Activated naive CD8-positive, alpha-beta T cell treated with anti-CD3 and anti-CD28 coated beads, Interleukin-2, amount 10 ng/mL, durations not matched to agents 7 days and 5 days (primary cell): ENCODE measurements around the gene LILRA5. TPM values are rescaled to one million over a fixed set of nuclear protein-coding genes. Genes with fewer than 3 reads are reported as not detected.
"Not testable (repeated sequence)": the region's sequence is repeated elsewhere in the genome, so short reads cannot be mapped to it uniquely, and the experiment has no call there.

ENCODE experiments used
- ATAC-seq: fragments of 150-1000 bp; cut with Tn5 transposase; one replicate; pipeline ENCODE4 v1.10.0; 2021; ENCODE audit warnings: low read depth, moderate library complexity
- POLR2A ChIA-PET: fragments of 350-600 bp; sonication (Branson Sonifier 250); formaldehyde crosslinking; loops from one replicate; lab custom pipeline; 2021; ENCODE audit warnings: antibody characterized with exemption; lab: Charles Lee
- DNase-seq: peaks from one replicate; pipeline ENCODE4 v3.0.0; 2021
- H3K27ac Mint-ChIP-seq: one replicate; pipeline ENCODE4 v1.8.0; 2022; ENCODE audit warnings: mild to moderate bottlenecking, mixed read lengths
- H3K27me3 Mint-ChIP-seq: one replicate; pipeline ENCODE4 v1.8.0; 2022; ENCODE audit warnings: mild to moderate bottlenecking, moderate library complexity, mixed read lengths
- H3K36me3 Mint-ChIP-seq: one replicate; pipeline ENCODE4 v1.8.0; 2021; ENCODE audit warnings: mild to moderate bottlenecking, mixed read lengths
- H3K4me1 Mint-ChIP-seq: one replicate; pipeline ENCODE4 v1.8.0; 2021; ENCODE audit warnings: mixed read lengths
- H3K4me3 Mint-ChIP-seq: one replicate; pipeline ENCODE4 v1.8.0; 2022; ENCODE audit warnings: mild to moderate bottlenecking, moderate library complexity, mixed read lengths
- H3K9me3 Mint-ChIP-seq: one replicate; pipeline ENCODE4 v1.8.0; 2021; ENCODE audit warnings: mixed read lengths
- total RNA-seq, 2 experiments: library from RNA; stranded (reverse); gene quantifications; one replicate each; pipeline ENCODE4 v1.2.3, GENCODE V29; 2021

Gene LILRA5
- total RNA-seq, 2 experiments from 2014 or later: not detected

DNA sequence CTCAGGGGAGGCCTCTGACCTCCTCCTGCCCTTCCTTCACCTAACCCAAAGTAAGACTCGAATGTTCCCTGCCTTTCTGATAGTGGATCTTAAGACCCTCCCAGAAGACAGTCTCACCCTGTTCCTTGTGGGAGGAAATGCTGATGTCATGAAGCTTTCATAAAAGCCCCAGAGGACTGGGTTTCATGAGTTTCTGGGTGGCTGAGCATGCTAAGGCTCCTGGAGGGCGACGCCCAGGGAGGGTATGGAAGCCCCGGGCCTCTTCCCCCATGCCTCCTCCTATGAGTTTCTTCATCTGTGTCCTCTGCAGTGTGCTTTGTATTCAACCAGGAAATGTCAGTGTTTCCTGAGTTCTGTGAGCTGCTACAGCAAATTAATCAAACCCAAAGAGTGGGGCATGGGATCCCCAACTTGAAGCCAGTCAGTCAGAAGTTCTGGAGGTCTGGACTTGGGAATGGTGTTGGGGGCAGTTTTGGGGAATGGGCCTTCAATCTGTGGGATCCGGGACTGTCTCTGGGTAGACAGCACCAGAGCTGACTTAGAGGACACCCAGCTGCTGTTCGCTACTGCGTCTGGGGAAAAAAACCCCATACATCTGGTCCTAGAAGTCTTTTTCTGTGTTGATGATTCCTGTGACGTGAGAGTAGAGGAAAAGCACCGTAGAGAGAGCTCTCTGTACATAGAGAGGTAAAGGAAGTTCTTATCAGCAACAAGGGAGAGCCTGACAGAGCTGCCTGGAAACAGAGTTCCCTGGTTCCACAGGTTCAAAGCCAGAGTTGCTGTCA is 30.1 kb downstream of the LILRA5 start:
- peaks cover 11% of the 10 kb centered on the region for H3K4me1 Mint-ChIP-seq
- H3K27ac Mint-ChIP-seq: no peak overlapping the region
- ATAC-seq (no peak), DNase-seq (no peak)
- no peak overlapping the region for H3K4me3 Mint-ChIP-seq
- H3K9me3 Mint-ChIP-seq: no peaks in the 10 kb centered on the region
- POLR2A ChIA-PET: no interaction called here
- no peaks in the 10 kb centered on the region for H3K36me3 Mint-ChIP-seq
- peaks cover 43% of the 10 kb centered on the region for H3K27me3 Mint-ChIP-seq

DNA sequence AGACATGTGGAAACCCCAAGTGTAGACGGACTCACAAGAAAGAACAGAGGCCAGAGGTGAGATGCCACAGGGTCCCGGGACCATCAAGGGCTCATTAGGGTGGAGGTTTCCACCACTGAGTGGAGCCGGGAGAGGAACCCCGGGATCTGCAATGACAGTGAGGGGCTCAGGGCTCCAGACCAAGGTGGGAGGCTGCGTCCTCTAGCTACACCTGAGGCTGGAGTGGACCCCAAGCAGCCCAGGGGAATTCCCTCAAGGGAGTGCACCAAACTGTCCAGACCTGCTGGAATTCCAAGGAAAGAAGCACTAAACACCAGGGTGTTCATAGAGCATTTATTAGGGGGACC is 31.3 kb downstream of the LILRA5 start:
- H3K27me3 Mint-ChIP-seq: peaks cover 35% of the 10 kb centered on the region
- DNase-seq, H3K36me3 Mint-ChIP-seq, ATAC-seq, H3K4me3 Mint-ChIP-seq, H3K27ac Mint-ChIP-seq, POLR2A ChIA-PET, H3K9me3 Mint-ChIP-seq: not testable (repeated sequence)
- peaks cover 11% of the 10 kb centered on the region for H3K4me1 Mint-ChIP-seq

DNA sequence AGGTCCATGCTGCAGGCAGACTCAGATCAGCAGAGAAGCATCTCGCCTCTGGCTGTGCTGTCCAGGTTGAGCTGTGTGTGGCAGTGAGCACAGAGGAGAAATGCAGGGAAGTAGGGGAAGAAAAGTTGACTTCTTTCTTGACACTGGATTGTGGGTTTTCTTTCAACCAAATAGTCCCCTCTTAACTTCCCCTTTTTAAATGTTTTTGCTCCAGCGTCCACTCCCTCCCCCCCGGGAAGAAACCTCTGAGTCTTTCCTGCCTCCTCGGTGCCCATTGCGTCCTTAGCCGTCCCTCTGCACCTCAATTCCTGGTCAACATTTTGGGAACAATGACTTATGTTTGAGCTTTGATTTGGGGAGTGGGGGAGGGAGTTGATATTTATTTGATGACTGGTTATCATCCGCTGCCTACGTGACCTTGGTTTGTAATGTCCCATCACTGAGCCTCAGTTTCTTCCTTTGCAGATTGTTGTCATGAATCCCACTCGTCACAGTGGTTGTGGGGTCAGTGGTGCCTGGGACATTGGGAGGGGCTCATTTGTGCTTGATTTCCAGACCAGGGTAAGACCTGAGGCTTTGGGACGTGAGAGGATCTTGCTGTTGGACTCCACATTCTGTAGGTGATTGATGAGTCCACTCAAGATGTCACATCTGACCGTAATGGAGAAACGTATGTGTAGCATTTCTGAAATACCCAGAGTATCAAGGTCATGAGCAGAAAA is 31.8 kb downstream of the LILRA5 start, which contains the start of gene LILRB2:
TSS of gene LILRB2 (minus strand) at position 104 of the 722 bp plus-strand sequence. CDS start 614 bp downstream, outside the sequence.
- Mint-ChIP-seq H3K36me3 (no peaks in the 10 kb centered on the region), H3K27me3 (peaks cover 34% of the 10 kb centered on the region), H3K4me3 (no peak within 1 kb of the TSS), H3K9me3 (no peaks in the 10 kb centered on the region), H3K4me1 (peaks cover 11% of the 10 kb centered on the region), H3K27ac (no peak within 1 kb of the TSS)
- POLR2A ChIA-PET: no interaction called here
- ATAC-seq: no peak
- no peak for DNase-seq

DNA sequence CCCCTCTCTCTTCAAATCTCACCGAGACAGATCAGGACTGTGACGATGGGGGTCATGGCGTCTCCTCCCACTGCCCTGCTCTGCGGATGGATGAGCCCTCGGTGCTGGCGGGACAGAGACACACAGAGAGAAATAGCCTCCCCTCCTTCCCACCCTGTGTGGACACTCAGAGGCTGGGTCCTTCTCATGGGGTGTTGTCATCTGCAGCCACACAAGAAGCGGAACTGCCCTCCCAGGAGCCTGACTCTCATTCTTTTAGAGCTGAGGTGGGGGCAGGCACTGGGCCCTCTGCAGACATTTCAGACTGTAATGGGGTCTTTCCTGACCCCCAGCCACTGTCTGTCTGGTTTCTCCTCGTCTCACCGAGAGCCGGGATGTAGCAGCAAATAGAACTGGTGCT is 32.5 kb downstream of the LILRA5 start:
- H3K9me3 Mint-ChIP-seq, H3K4me3 Mint-ChIP-seq, H3K36me3 Mint-ChIP-seq, POLR2A ChIA-PET, ATAC-seq, DNase-seq, H3K27ac Mint-ChIP-seq: not testable (repeated sequence)
- H3K4me1 Mint-ChIP-seq: peaks cover 11% of the 10 kb centered on the region
- H3K27me3 Mint-ChIP-seq: peaks cover 34% of the 10 kb centered on the region

DNA sequence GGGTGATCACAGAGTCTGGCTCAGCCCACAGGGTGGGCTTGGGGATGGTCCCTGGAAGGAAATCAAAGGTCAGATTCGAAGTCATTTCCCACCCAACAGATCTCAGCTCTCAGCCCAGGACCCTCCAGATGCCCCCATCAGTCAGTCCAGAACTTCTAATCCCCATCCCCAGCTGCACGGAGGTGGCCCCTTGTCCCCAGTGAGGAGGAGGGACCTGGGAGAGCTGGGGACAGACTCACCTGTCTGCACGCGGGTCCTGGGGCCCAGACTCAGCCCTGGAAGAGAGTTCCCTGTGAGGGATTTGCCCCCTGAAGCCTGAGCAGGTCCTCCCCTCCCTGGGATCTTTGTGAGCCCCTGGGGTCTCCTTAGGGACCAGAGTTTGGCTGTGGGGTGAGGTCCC is 32.9 kb downstream of the LILRA5 start:
- not testable (repeated sequence) for ATAC-seq

DNA sequence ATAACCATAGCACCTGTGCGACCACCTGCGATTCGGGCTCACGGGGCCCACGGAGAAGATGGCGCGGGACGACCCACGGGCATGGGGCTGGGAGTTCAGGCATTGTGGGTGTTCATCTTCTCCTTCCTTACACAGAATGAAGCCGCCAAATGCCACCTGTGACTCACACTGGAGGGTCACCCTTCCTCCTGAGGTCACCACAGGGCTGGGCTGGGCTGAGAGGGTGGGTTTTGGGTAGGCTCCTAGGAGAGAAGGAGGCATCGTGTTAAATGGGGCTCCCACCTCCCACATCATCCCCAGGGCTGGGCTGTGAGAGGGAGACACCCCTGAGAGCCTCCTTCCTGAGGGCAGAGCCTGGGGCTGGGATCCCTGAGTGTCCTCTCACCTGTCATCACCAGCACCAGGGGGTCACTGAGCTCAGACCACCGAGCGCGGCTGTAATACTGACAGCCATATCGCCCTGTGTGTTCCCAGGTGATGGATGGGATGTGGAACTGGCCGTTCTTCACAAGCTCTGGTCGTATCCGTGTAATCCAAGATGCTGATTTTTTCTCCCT is 33.5 kb downstream of the LILRA5 start:
- H3K9me3 Mint-ChIP-seq: no peaks in the 10 kb centered on the region
- H3K4me1 Mint-ChIP-seq: peaks cover 7% of the 10 kb centered on the region
- no peak overlapping the region for H3K27ac Mint-ChIP-seq
- no peak for ATAC-seq
- no peak for DNase-seq
- POLR2A ChIA-PET: no interaction called here
- peaks cover 30% of the 10 kb centered on the region for H3K27me3 Mint-ChIP-seq
- no peak overlapping the region for H3K4me3 Mint-ChIP-seq
- no peaks in the 10 kb centered on the region for H3K36me3 Mint-ChIP-seq

More for the DNA sequence above, 32.9 kb downstream of the LILRA5 start:
- H3K4me3 Mint-ChIP-seq, H3K36me3 Mint-ChIP-seq, DNase-seq, POLR2A ChIA-PET, H3K9me3 Mint-ChIP-seq, H3K27ac Mint-ChIP-seq: not testable (repeated sequence)
- Mint-ChIP-seq H3K27me3 (peaks cover 34% of the 10 kb centered on the region), H3K4me1 (peaks cover 11% of the 10 kb centered on the region)

DNA sequence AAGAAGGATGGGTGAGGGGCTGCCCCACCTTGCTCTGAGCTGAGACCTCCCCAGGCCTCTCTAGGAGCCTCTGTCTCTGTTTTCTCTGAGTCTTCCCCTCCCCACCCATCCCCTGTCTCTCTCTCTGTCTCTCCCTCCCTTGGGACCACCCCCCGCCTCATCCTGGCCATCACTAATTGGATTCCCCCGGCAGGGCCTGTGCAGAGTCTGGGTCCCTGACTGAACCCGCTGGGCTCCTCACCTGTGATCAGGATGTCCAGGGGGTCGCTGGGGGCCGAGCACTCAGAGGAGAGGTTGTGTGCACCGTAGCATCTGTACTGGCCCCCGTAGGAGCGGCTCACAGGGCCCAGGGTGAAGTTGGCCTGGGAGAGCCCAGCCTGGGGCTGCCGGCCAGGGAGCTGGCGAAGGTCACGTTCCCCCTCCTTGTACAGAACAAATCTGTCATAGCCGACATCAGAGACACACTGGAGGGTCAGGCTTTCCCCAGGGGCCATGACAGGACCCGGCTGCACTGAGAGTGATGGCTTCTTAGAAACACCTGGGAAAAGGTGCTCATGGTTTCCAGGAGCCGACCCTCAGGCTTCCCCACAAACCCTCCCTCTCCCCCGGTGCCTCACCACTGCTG is 34.3 kb downstream of the LILRA5 start:
- H3K27ac Mint-ChIP-seq, H3K36me3 Mint-ChIP-seq, H3K9me3 Mint-ChIP-seq, ATAC-seq, POLR2A ChIA-PET, DNase-seq, H3K4me1 Mint-ChIP-seq, H3K4me3 Mint-ChIP-seq: not testable (repeated sequence)
- peaks cover 33% of the 10 kb centered on the region for H3K27me3 Mint-ChIP-seq

DNA sequence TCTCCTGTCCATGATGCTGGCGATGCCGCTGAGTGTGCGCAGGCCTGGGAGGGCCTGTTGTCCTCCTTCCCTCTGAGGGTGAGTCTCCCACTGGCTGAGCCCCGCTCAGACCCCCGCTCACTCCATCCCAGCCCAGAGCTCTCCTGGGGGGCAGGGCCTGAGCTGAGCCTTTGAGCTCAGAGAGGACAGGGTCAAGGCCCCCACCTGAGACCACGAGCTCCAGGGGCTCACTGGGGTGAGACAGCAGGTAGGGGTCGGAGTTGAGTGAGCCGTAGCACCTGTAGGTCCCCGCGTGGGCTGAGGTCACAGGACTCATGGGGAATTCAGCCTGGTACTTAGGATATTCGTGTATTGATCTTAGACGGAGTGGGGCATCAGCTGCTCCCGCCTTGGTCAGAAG is 34.9 kb downstream of the LILRA5 start:
- H3K36me3 Mint-ChIP-seq, H3K4me3 Mint-ChIP-seq, H3K4me1 Mint-ChIP-seq, DNase-seq, H3K9me3 Mint-ChIP-seq, POLR2A ChIA-PET, ATAC-seq, H3K27ac Mint-ChIP-seq: not testable (repeated sequence)
- peaks cover 33% of the 10 kb centered on the region for H3K27me3 Mint-ChIP-seq

DNA sequence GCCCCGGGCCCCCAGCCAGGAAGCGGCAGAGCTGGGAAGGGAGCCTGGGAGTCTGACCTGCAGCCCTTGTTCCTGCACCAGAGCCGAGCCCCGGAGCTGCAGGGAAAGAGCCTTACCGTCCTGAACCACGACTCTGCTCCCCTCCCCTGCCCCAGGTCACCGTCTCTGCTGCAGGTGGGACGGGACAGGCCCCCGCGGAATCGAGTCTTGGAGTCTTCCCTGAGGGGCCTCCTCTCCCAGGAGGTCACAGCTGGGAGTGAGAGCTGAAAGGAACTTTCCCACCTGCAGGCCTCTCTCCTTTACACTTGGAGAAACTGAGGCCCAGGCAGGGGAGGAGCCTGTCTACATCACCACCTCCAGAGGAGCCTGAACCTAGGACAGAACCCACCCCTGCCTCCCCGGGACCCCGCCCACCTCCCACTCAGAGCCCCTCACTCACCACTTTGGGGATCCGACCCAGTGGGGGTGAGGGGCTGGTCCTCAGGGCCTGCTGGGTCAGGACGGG is 35.8 kb downstream of the LILRA5 start:
- POLR2A ChIA-PET: interaction anchor here (0.6 kb wide), 2 partner anchors 13 to 69 kb away, joined by 4 read pairs; no protein-coding TSS in a partner anchor

DNA sequence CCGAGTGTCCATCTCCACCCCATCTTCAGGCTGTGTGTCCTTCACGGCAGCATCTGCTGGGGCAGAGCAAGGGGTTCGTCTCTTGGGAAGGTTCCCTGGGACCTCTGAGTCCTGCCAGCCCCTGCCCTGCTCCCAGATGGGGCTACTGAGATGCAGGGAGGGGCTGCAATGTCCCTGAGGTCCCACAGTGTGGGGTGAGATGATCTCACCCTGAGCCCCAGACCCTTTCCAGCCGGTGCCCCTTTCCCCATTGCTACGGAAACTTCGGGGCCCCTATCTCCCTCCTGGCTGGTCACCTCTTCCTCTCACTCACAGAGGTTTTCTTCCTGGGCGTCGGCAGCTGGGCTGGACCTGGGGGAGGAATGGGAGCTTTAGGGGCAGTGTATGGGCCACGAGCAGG is 37.0 kb downstream of the LILRA5 start:
- no peaks in the 10 kb centered on the region for H3K4me1 Mint-ChIP-seq
- DNase-seq: no peak
- no peak overlapping the region for H3K27ac Mint-ChIP-seq
- no peaks in the 10 kb centered on the region for H3K9me3 Mint-ChIP-seq
- ATAC-seq: no peak
- peaks cover 23% of the 10 kb centered on the region for H3K27me3 Mint-ChIP-seq
- H3K4me3 Mint-ChIP-seq: no peak overlapping the region
- no peaks in the 10 kb centered on the region for H3K36me3 Mint-ChIP-seq
- POLR2A ChIA-PET: no interaction called here

More for the DNA sequence above, 35.8 kb downstream of the LILRA5 start:
- not testable (repeated sequence) for H3K9me3 Mint-ChIP-seq, DNase-seq, H3K4me1 Mint-ChIP-seq, H3K27ac Mint-ChIP-seq, H3K36me3 Mint-ChIP-seq, H3K4me3 Mint-ChIP-seq, ATAC-seq
- peaks cover 29% of the 10 kb centered on the region for H3K27me3 Mint-ChIP-seq

DNA sequence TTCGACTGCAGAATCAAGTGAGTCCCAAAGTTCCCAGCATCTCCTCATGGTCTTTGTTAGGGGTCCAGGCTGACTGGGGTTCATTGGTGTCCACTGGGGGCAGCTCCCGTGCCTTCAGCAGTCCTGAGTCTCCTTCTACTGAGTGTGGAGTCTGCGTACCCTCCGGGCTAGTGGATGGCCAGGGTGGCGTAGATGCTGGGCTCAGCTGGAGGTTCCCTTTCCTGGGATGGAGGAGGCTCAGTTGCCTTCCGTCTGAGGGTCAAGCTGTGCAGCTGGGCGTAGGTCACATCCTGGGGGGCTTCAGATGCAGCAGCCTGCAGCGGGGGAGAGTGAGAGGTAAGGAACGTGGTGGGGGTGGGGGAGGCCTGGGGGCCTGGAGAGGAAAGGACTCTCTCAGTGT is 38.5 kb downstream of the LILRA5 start:
- ATAC-seq, DNase-seq, H3K4me3 Mint-ChIP-seq, H3K9me3 Mint-ChIP-seq, H3K36me3 Mint-ChIP-seq, POLR2A ChIA-PET, H3K4me1 Mint-ChIP-seq, H3K27ac Mint-ChIP-seq: not testable (repeated sequence)
- H3K27me3 Mint-ChIP-seq: peaks cover 11% of the 10 kb centered on the region

DNA sequence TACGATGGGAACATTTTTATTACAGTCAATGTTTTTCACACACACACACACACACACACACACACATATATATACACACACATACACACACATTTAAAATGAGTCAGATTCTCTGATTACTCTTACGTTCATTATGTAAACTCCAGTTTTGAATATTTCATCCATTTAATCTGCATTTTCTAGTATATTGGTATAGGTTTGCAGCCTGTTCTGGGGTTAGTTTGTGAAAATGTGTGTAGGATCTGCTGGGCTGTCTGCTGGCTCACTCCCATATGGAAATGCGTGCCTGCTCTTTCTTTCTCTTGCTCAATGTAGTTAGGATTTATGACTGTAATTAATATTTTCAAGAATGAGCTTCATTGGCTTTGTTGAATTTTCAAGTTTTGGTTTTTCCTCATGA is 39.1 kb downstream of the LILRA5 start:
- Mint-ChIP-seq H3K9me3 (no peaks in the 10 kb centered on the region), H3K4me1 (no peaks in the 10 kb centered on the region), H3K27me3 (peaks cover 9% of the 10 kb centered on the region), H3K4me3 (no peak overlapping the region), H3K27ac (no peak overlapping the region), H3K36me3 (no peaks in the 10 kb centered on the region)
- DNase-seq (no peak), ATAC-seq (no peak)
- POLR2A ChIA-PET: no interaction called here

DNA sequence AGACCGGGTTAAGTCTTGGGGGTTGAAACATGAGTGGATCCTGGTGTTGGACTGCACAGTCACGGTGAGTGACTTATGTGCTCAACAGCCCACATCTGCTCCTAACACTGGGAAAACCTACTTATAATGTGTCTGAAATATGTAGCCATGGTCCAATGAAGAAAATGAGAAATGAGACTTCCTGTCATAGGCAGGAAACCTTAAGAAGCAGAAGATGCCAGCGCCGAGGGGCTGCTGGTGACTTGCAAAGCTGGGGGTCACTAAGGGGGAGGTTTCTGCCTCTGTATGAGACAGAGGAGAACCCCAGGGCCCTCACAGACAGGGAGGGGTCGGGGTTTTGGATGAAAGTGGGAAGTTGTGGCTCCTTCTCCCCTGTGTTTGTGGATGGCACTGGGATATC is 40.8 kb downstream of the LILRA5 start:
- DNase-seq, POLR2A ChIA-PET, H3K4me1 Mint-ChIP-seq, H3K4me3 Mint-ChIP-seq, H3K27ac Mint-ChIP-seq, ATAC-seq, H3K36me3 Mint-ChIP-seq, H3K9me3 Mint-ChIP-seq: not testable (repeated sequence)
- peaks cover 11% of the 10 kb centered on the region for H3K27me3 Mint-ChIP-seq
